Activated CD8-positive, alpha-beta memory T cell treated with anti-CD3 and anti-CD28 coated beads, Interleukin-2, amount 50 U/mL, for 24 hours (primary cell): ENCODE results near the gene COX7C.

Experiments
- DNase-seq: peaks from one replicate; pipeline ENCODE4 v3.0.0-alpha.2; 2020; ENCODE audit errors: extremely low read depth

Gene COX7C

GRCh38 chr5:86664173-86664572, 46.4 kb downstream of the COX7C start:
- no peak for DNase-seq

- DNase-seq: no peak
Measured at GRCh38 chr5:86665984-86666760, 48.4 kb downstream of the COX7C start.

GRCh38 chr5:86666981-86667380, 49.2 kb downstream of the COX7C start:
- DNase-seq: no peak
